ENCODE data around the gene PIP5K1B.

DNA sequence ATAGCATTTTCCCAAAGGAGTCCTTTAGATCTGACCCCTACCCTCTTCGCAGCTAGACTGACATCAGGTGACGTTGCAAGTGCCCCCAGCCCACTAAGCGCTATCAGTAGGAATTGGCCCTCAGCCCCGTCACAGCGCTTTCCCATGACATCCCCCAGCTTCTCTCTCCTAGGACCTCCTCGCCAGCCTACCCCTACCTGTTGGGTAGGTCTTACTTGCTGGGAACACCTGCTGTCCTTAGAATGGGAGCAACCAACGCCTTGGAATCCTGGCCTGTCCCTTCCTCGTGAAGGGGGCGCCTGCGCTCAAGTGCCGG is 584 bp upstream of the PIP5K1B start:
- TF ChIP-seq, protein P1, sequence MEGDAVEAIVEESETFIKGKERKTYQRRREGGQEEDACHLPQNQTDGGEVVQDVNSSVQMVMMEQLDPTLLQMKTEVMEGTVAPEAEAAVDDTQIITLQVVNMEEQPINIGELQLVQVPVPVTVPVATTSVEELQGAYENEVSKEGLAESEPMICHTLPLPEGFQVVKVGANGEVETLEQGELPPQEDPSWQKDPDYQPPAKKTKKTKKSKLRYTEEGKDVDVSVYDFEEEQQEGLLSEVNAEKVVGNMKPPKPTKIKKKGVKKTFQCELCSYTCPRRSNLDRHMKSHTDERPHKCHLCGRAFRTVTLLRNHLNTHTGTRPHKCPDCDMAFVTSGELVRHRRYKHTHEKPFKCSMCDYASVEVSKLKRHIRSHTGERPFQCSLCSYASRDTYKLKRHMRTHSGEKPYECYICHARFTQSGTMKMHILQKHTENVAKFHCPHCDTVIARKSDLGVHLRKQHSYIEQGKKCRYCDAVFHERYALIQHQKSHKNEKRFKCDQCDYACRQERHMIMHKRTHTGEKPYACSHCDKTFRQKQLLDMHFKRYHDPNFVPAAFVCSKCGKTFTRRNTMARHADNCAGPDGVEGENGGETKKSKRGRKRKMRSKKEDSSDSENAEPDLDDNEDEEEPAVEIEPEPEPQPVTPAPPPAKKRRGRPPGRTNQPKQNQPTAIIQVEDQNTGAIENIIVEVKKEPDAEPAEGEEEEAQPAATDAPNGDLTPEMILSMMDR (optimal IDR thresholded peaks at IDR 0.05 in 1 of 3, IDR thresholded peaks at IDR 0.05 in 1 of 3, conservative IDR thresholded peaks at IDR 0.05 in 1 of 3; ENCODE audit: extremely low read depth in 1 of 3, insufficient read depth in 2 of 3, low read length in 3 of 3), result no peak
- no peak for TF ChIP-seq EZH2 (IDR thresholded peaks at IDR 0.05; ENCODE audit: low read length)
